CD4-positive, alpha-beta T cell treated with Interleukin-1 beta for 1 hour (primary cell): ENCODE results near the gene ATP5F1C.
"Not testable (repeated sequence)": the region's sequence is repeated elsewhere in the genome, so short reads cannot be mapped to it uniquely, and the experiment has no call there.

ENCODE experiments used
- DNase-seq, 2 donors: peaks; one replicate each; pipeline ENCODE4 v3.0.0-alpha.2; 2020 to 2022

Gene ATP5F1C

DNA sequence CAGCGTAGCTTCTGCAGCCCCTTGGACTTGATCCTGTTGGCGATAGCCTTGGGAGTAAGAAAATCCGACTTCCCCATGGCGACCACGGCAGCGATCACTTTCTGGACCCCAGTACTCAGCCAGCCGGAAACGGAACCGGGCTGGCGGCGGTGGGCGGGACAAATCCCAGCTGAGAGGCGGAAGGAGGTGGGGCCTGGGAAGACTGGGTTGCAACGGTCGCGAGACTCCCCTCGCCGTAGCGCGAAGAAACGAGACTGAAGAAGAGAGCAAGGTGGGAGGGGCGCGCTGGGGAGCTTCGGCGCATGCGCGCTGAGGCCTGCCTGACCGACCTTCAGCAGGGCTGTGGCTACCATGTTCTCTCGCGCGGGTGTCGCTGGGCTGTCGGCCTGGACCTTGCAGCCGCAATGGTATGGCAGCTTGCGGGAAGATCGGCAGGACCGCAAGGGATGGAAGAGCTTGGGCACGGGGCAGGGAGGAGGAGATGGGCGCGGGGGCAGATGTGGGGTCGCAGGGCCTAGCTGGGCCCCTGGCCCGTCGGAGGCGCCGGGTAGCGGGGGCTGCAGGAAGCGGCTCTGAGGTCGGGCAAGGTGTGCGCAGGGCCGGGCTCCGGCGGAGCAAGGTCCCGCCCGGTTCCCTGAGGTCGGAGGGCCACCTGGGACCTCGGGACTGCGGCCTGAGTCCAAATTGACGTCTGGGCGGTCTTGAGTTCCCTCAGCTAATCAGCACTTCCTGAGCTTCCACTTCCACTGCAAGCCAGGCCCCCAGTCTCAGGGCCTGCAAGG, at the start of gene ATP5F1C, which contains the start of gene KIN:
ATP5F1C (plus strand) TSS at position 321 of the 782 bp plus-strand sequence; CDS start at position 352, 31 bp downstream.
KIN (minus strand) TSS at position 137 of the 782 bp plus-strand sequence; CDS start at position 77, 60 bp downstream.
- DNase-seq = peak; percentile 97 to 98

DNA sequence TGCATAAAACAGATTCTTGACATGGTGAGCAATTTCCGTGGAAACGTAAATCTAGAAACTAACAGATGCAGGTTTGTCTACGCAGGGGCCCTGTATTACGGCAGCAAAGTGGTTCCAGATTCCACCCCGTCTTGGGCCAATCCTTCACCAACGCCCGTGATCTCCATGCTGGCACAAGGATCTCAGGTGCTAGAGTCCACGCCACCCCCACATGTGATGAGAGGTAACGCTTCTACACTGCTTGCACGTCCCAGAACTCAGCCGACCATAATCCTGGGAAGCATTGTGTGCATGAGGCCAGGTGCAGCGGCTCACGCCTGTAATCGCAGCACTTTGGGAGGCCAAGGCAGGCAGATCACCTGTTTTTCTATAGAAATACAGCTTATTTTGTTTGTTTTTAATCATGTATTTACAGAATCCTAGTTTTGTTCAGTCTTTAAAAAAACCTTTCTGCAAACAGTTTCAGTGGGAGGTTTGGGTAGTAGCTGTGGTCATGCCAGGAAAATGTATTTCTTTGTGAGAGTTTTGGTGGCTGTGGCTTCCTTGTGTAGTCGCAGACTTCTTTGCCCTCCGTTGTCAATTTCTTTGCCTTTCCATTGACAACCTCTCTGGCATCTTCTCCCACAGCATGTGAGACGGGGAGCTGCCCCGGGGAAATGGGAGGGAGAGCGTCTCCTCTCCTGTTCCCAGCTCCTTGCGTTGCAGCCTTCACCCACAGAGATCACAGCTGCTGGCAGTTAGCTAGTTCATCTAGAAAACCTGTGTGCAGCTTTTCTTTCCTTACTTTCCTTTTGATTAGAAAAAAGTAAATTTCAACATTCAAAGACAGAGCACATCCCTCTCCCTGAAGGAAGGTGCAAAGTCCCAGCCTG, 49.2 kb upstream of the ATP5F1C start:
- no peak for DNase-seq

DNA sequence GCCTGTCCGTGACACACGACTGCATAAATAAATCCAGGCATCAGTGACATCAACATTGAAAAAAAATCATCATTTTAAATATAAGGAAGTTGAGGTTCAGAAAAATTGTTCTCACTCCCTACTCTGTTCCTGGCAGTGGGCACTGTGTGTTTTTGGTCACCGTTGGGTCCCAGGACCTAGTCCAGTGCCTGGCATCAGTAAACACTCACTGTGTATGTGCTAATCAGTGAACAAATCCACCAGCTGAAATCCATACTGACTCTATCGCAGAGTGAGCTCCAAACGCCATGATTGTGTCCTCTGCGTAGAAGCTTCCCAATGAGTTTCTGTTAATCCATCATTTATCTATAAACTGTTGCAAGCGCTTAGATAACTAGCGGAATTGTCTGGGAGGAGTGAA, 43.7 kb upstream of the ATP5F1C start:
- DNase-seq = no peak

DNA sequence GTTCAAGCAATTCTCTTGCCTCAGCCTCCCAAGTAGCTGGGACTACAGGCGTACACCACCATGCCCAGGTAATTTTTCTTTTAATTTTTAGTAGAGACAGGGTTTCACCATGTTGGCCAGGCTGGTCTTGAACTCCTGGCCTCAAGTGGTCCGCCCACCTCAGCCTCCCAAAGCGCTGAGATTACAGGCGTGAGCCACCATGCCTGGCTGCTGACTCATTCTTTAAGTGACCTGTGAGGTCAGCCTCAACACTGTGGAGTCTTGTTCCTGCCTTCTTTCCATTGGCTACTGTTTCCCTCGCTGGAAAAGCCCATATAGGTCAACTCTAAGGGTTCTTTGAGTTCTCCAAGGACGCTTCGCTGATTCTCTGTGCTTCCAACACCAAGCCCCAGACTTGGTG, 39.3 kb upstream of the ATP5F1C start:
- DNase-seq = not testable (repeated sequence)

DNA sequence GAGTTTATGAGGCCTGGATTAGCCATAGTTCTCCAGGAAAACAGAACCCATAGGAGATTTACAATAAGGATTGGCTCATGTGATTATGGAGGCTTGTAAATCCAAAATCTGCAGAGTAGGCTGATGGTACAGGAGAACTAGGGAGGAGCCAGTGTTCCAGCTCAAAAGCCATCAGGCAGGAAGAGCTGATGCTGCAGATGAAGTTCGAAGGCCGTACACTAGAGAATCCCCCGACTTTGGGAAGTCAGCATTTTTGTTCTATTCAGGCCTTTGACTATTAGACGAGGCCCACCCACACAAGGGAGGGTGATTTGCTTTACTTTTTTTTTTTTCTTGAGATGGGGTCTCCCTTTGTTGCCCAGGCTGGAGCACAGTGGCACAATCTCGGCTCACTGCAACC, 37.8 kb upstream of the ATP5F1C start:
- DNase-seq = no peak

DNA sequence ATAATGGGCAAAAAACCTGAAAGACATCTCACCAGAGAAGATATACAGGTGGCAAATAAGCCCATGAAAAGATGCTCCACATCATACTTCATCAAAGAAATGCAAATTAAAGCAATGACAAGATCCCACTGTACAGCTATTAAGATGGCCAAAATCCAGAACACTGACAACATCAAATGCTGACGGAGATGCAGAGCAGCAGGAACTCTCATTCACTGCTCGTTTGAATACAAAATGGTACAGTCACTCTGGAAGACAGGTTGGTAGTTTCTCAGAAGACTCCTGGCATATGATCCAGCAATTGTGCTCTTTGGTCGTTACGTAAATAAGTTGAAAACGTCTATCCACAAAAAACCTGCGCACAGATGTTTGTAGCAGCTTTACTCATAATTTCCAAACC, 35.7 kb upstream of the ATP5F1C start:
- DNase-seq = no peak

DNA sequence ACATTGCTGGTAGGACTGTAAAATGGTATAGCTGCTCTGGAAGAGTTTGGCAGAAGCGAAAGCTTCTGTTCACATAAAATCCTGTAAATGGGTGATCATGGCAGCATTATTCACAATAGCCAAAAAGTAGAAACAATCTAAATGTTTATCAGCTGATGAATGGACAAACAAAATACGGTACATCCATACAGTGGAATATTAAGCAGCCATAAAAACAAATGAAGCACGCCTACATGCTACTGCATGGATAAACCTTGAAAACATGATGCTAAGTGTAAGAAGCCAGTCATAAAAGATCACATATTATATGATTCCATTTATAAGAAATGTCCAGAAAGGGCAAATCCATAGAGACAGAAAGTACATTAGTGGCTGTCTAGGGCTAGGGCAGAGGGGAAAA, 32.9 kb upstream of the ATP5F1C start:
- no peak for DNase-seq

DNA sequence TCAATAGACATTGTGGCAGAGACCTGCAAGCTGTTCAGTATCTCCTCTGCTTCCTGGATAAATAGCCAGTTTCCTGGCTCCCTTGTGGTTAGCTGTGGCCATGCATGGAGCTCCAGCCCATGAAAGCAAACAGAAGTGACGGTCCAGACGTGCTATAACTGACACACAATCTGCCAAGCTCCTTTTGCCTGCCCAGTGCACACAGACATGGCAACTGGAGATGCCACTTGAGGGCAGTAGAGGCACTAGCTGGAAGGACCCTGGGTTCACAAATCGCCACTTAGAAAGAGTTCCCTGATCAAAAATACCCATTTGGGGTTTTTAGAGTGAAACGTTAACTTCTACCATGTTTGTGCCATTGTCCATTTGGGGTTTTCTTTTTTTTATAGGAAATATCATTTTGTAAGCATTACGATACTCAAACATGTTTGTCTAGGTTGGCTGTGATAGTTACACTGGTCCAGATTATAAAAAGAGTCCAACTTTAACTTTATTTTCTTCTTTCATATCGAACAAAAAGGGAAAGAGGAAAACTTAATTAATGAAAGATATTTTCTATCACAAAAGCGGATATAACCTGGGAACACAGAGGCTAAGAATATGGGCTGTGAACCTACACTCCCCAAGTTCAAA, 31.5 kb upstream of the ATP5F1C start:
- DNase-seq = peak in 1 of 2 donors; percentile 15

DNA sequence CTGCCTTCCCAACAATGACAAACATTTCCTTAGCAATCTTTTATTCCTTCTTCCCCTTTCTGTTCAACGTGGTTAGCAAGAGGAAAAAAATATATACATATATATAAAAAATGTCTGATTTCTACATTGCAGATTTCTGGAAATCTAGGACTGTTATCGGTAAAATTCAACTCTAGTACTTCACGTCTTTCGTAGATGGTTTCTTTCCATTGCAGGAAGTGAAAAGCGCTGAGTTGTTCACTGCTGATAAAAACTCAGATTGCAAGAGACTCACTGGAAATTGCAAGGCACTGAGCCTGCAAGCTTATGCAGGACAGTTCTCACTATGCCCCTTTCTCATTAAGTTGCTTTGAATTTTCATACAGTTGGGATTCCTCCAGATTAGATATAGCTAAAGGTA, 24.0 kb upstream of the ATP5F1C start:
- no peak for DNase-seq

DNA sequence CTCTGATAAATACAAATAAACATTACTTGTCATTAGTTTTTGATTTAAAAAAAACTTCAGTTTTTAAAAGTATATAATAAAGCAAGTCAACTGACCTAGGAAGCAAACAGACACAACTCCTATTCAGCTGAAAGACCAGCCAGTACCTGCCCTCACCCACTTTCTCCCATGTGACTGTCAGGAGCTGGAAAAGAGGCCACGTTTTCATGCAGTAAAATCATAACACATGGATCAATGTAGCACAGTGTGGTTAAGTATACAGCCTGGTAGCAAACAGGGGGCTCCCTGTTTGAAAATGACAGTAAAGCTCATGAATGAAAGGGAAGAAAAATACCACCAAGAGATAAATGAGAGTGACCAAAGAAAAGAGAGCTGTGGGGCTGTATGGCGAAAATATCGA, 21.7 kb upstream of the ATP5F1C start:
- DNase-seq = no peak

DNA sequence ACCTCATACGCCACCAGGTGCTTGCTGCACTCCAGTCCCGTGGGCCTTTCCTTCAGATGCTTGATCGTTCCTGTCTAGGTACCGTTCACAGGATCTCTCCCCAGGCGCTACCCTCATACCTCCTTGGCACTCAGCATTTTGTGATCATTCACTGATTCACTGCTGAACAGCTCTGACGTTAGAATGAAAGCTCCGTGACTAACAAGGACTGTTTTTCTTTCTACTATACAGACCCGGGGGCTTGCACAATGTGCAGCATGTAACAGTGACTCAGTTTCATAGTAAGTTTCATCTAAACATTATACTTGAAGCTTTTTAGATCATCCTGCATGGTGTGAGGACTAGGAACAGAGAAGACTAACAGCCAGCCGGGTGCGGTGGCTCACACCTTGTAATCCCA, 20.8 kb upstream of the ATP5F1C start:
- no peak for DNase-seq

DNA sequence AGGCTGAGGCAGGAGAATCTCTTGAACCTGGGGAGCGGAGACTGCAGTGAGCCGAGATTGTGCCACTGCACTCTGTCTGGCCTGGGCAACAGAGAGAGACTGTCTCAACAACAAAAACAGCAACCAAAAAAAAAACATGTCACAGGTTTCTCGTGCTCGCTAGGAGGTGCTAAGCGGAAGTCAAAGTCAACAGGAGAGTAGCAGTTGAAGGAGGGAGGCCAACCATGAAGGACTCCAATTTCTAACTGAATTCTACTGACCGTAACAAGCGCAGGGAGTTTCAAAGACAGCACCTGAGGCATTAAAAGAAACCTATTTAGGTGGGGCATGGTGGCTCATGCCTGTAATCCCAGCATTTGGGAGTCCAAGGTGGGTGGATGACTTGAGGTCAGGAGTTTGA, 19.6 kb upstream of the ATP5F1C start:
- DNase-seq = no peak

DNA sequence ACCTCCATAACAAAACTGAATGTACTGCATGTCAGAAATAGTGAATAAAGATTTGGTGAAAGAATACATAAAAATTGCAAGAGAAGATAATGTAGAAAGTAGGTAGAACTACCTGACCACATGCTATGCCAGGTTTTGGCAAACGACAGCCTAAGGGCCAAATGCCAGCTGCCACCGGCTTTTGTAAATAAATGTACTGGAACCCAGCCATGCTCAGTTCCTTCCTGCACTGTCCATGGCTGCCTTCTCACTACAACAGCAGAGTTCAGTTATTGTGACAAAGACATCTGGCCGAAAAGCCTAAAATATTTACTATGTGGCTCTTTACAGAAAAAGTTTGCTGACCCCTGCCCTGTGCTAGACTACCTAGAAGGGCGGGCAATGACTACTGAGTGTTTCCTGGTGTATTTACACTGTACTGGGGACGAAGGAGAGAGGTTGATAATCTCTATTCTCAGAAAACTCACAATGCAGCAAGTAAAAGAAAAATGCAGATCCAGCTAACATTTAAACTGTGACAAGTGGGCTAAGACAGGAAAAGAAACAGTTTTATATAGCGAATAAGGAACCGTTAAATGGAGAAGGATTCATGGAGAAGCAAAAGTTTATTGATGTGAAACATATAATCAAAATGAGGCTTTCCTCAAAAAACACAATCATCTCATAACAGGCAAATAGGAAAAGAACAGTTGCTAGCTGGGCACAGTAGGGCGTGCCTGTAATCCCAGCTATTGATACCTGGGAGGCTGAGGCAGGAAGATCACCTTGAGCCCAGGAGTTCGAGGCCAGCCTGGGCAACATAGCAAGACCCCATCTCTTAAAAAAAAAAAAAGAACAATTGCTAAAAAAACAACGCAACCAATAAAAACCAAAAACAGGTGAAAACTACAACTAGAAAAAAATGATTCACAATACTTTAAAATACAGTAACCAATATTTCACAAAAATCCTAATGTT, 13.9 kb upstream of the ATP5F1C start:
- DNase-seq = no peak

DNA sequence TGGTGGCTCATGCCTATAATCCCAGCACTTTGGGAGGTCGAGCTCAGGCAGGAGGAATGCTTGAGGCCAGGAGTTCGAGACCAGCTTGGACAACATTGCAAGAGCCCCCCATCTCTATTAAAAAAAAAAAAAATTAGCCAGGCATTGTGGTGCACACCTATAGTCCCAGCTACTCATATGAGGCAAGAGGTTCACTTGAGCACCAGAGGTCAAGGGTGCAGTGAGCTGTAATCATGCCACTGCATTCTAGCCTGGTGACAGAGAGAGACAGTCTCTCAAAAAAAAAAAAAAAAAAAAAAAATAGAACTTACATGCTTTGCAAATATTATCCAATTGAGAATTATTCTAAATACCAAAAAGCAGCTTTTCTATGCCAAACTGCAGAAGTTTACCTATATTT, 11.2 kb upstream of the ATP5F1C start:
- no peak for DNase-seq

DNA sequence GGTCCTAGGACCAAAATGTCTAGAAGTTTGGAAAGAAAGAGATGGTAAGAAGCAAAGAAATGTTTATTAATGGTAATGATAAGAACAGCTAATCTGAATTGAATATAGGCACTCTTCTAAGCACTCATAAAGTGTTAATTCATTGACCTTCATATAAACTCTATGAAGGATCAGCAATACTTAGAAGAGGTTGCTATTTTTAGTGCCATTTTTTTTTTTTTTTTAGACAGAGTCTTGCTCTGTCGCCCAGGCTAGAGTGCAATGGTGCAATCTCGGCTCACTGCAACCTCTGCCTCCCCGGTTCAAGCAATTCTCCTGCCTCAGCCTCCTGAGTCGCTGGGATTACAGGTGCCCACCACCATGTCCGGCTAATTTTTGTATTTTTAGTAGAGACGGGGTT, 5.8 kb upstream of the ATP5F1C start:
- not testable (repeated sequence) for DNase-seq

DNA sequence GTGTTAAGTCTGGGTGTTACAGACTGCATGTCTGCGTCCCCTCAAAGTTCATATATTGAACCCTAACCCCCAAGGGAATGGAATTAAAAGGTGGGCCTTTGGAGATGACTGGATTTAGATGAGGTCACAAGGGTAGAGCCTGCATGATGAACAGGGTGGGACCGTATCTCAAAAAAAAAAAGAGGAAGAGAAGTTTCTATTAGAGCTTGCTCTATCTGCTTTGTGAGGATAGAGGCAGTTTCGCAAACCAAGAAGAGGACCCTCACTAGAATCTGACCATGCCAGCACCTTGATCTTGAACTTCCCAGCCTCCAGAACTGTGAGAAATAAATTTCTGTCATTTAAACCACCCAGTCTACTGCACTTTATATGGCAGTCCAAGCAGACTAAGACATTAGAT, 1.5 kb upstream of the ATP5F1C start:
- no peak for DNase-seq

DNA sequence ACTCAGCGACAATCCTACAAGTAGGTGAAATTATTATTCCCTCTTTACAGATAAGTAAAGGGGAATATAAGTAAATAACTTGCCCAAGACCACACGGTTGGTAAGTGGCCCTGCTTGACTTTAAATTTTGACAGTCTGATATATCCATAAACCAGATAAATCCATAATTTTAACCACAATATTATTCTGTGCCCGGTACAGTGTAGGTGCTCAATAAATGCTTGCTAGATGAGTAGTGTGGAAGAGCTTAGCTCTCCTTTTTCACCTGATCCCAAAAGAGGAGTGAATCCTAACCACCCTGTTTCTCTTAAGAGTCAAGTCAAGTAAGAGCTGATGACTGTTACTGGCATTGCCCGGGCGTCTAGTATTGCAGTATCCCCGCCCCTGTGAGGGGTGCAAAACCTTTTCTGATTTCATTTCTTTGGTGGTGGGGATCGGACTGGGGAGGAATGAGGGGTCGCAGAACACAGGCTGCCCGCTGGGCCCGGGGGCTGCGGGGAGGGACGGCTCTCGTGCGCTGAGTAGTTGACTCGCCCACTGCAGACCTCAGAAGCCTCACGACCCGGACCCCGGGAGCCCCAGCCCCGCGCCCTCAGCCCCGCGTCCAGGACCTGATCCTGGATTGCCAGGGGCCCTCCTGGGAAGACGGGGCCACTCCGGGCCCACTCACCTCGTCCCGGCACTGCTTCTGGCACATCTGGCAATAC, 674 bp upstream of the ATP5F1C start:
- no peak for DNase-seq

DNA sequence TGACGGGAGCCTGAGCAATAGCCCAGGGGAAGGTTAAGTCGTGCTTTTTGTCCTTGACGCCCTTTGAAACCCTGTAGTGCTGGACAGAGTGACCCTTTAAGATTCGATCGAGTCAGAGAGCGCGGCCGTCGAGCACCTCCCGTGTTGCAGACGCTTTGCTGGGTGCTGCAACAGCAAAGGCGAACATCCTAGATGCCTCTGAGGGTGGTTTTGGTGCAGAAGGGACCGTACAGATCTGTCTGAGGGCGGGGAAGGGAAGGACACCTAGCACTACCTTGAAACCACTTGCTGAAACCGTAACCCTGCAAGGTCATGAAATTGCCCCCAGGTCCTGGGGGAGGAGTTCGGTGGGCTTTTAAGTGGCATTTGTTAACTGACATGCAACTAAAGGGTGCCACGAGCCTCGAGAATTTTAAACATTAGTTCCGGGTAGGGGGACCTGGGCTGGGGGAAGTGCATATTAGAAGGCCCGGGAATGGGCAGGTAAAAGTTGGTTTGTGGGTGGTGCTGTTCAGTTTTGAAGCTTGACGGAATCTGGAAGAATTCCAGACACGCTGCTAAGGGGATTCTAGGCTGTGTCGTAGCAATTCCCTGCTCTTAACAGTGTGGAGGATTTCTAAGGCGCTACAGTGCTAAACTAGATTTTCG, 786 bp downstream of the ATP5F1C start:
- DNase-seq = no peak

DNA sequence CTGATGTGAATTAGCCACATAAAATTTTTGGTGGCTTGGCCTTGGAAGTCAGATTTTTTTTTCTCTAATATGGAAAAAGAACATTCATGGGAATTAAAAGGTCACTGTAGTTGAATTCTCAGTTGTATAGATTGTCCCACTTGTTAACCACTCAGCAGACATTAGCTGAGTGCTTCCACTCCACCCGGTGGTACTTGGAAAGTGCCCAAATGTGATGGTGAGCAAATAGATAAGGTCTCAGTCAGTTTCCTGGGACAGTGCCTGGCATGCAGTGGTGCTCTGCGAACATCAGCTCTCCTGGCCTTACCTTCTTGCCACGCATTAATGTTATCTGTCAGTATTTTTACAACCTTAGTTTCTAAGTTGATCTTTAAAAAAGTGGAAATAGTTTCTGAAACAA, 1.4 kb downstream of the ATP5F1C start:
- DNase-seq = no peak

DNA sequence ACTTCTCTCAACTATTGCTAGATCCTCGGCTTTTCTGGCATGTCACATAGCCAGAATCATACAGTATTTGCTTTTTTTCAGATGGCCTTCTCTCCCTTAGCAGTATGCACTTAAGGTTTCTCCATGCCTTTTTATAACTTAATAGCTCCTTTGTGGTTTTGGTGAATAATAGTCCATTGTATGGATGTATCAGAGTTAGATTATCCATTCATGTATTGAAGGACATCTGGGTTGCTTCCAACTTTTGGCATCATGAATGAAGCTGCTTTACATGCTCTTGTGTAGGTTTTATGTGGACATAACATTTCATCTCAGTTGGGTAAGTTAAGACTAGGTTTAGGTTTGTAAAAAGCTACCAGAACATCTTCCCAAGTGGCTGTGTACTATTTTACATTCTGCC, 4.6 kb downstream of the ATP5F1C start:
- no peak for DNase-seq
